ENCODE data around the gene FAM193B.
"Not testable (repeated sequence)": the region's sequence is repeated elsewhere in the genome, so short reads cannot be mapped to it uniquely, and the experiment has no call there.

Gene FAM193B

GRCh38 chr5:177487144-177487543, 67.2 kb downstream of the FAM193B start:
- no peak for DNase-seq (ENCODE audit: low read depth)
- no peak for TF ChIP-seq CTCF (conservative IDR thresholded peaks at IDR 0.05; ENCODE audit: low read depth, low read length)
- H3K4me3 ChIP-seq (ENCODE audit: low read depth, low read length): no peak overlapping the region

- no peak for DNase-seq (ENCODE audit: low read depth)
- no peak for TF ChIP-seq CTCF (conservative IDR thresholded peaks at IDR 0.05; ENCODE audit: low read depth, low read length)
- no peak overlapping the region for H3K4me3 ChIP-seq (ENCODE audit: low read depth, low read length)
These were observed 68.1 kb downstream of the FAM193B start for GRCh38 chr5:177486256-177486655.

- not testable (repeated sequence) for H3K4me3 ChIP-seq (ENCODE audit: low read depth, low read length); DNase-seq (ENCODE audit: low read depth)
These were observed 68.6 kb downstream of the FAM193B start for GRCh38 chr5:177485753-177486152.

- no peak overlapping the region for H3K4me3 ChIP-seq (ENCODE audit: low read depth, low read length)
- no peak for TF ChIP-seq CTCF (conservative IDR thresholded peaks at IDR 0.05; ENCODE audit: low read depth, low read length)
- peak; percentile 47 for DNase-seq (ENCODE audit: low read depth)
These were observed 69.3 kb downstream of the FAM193B start for GRCh38 chr5:177484902-177485549.

GRCh38 chr5:177483994-177484901, 70.1 kb downstream of the FAM193B start:
- no peak overlapping the region for H3K4me3 ChIP-seq (ENCODE audit: low read depth, low read length)
- peak; percentile 50 for DNase-seq (ENCODE audit: low read depth)
- no peak for TF ChIP-seq CTCF (conservative IDR thresholded peaks at IDR 0.05; ENCODE audit: low read depth, low read length)

GRCh38 chr5:177483042-177483441, 71.3 kb downstream of the FAM193B start:
- no peak for TF ChIP-seq CTCF (conservative IDR thresholded peaks at IDR 0.05; ENCODE audit: low read depth, low read length)
- no peak overlapping the region for H3K4me3 ChIP-seq (ENCODE audit: low read depth, low read length)
- no peak for DNase-seq (ENCODE audit: low read depth)

- peak; percentile 27 for DNase-seq (ENCODE audit: low read depth)
- H3K4me3 ChIP-seq (ENCODE audit: low read depth, low read length): no peak overlapping the region
- no peak for TF ChIP-seq CTCF (conservative IDR thresholded peaks at IDR 0.05; ENCODE audit: low read depth, low read length)
These were observed 72.0 kb downstream of the FAM193B start for GRCh38 chr5:177482359-177482795.

Data from choroid plexus epithelial cell (primary cell).